CD4-positive, alpha-beta T cell treated with Interleukin-10 for 1 hour (primary cell): ENCODE data around the gene RGS6.
A peak's percentile ranks its signal among the peaks of the same experiment; 100 is the strongest.

Source experiments
- DNase-seq: peaks from one replicate; pipeline ENCODE4 v3.0.0-alpha.2; 2020

Gene RGS6

GRCh38 chr14:72535485-72535884 is 603.3 kb downstream of the RGS6 start:
- peak; percentile 43 for DNase-seq

DNA sequence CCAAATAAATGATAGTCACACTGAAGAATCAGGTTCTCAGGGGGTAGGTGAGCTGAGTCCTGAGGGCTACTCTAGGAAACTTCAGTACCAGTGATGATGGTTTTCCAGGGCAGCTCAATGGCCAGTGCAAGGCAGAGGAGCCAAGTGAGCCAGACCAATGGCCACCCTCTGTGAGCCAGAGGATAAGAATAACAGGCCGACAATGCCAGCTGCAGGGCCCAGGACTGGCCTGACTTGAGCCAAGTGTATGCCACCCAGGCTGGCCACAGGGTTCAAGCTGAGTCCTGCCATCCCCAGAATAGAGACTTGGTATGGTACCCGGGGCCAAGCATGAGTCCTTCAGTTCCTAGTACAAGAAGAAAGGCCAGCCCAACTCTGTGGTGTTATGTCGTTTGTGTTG is 606.2 kb downstream of the RGS6 start:
- DNase-seq = no peak

- DNase-seq = no peak
These were observed 607.6 kb downstream of the RGS6 start for GRCh38 chr14:72539661-72540315.

DNA sequence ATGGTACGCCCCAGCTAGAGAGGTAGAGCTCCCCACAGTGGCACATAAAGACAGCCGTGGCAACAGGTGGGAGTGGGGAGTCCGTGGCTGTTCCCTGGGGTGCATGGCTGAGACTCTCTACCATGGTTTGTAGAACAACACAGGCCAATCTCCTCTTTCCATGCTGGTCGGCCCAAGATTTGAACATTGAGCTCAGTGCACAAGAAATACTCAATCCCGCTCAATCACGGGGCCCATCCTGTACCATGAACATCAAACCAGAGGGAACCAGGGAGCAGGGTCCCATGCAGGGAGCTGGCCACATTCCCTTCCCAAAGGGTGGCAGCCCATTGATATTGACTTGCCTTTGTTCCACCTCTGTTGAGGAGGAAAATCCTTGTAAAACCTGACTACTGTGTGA is 608.6 kb downstream of the RGS6 start:
- DNase-seq = no peak

DNA sequence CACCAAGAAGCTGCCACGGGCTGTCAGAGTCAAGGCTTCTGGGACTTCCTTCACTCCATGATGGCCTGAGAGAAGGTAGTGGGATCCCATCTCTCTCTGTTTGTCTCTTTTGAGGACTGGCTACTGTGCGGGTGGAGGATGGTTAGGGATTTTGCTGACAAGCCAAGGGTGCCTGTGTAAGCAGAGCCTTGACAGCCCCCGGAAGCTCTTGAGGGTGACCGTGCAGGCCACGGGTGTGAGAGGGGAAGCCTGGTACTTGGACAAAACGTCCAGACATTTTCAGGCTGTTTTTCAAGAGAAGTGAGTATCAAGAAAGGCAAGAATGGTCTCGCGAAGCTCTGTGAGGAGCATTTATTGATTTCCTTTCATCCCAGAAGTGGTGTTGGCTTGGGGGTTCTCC is 609.3 kb downstream of the RGS6 start:
- DNase-seq = no peak

GRCh38 chr14:72543341-72543740 is 611.1 kb downstream of the RGS6 start:
- DNase-seq = no peak

DNA sequence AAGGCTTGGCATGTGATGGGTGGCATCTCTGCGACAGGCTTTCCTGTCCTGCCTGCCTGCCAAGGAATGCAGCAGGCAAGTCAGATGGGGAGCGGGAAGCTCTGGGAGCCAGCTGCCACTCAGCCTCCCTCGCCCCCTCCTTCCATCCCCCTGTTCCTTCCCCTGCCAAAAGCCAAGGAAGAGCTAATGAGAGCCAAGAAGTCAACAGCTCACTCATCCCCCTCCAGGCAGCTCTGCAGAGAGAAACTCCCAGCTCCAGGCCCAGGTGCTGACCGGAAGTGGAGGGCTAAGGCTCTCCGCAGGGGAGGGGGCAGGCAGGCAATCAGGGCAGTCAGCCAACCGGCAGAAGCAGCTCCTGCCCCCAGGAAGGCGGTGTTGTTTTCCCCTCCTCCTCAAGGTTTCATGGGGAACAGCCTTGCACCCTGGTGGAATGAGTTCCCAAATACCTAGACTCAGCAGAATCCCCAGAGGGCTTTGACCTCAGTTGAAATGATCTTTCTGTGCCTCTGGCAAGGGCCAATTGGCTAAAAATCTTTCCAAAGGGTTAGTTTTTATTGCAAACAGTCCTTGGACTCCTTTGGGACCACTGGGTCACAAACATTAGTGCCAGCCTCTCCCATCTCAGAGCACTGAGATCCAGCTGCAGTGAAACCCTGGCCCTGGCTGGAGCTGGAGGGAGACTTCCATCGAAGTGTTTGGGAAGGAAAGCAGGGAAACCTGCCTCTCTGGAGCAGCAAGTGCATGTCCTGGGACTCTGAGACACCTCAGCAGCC is 612.6 kb downstream of the RGS6 start:
- no peak for DNase-seq

- DNase-seq = no peak
These were observed 613.4 kb downstream of the RGS6 start for GRCh38 chr14:72545411-72546311.

- DNase-seq = no peak
These were observed 614.3 kb downstream of the RGS6 start for GRCh38 chr14:72546344-72547016.

- no peak for DNase-seq
These were observed 615.8 kb downstream of the RGS6 start for GRCh38 chr14:72547999-72548398.

- DNase-seq = no peak
These were observed 616.8 kb downstream of the RGS6 start for GRCh38 chr14:72549026-72549425.

DNA sequence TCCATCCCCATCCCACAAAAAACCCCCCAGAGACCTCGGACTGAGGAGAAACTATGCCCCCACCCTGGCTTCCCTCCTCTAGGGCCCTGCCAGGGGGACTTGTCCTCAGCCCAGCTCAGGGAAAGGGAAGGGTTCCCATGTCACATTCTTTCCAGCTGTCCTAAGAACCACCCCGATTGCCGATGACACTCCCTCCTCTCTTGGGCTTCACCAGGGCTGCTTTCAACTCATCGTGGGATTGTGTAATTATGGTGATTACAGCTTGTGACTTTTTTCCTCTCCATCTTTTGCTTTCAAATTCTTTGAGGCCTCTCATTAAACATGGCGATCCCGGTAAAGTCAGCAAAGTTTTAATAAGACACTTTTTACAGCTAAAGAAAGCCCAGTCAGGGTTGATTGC is 617.6 kb downstream of the RGS6 start:
- DNase-seq = no peak

GRCh38 chr14:72550513-72550912 is 618.3 kb downstream of the RGS6 start:
- no peak for DNase-seq

DNA sequence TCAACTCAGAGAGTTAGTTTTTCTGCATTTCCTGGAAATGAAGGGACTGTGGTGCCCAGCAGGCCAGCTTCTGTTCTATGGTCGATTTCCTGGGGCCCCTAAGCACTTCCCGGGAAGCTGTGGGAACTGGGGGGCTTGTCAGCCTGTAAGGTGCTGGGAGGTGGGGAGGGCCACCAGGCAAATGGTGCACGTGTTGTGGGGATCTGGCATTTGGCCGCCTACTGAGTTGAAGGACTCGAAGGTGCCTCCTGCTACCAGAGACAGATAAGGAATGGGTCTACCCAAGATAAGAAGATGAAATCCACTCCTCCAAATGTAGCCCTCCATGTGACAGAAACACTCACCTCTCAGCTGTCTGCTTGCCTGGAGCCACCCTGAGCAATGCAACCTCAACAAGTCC is 620.0 kb downstream of the RGS6 start:
- DNase-seq = no peak

DNA sequence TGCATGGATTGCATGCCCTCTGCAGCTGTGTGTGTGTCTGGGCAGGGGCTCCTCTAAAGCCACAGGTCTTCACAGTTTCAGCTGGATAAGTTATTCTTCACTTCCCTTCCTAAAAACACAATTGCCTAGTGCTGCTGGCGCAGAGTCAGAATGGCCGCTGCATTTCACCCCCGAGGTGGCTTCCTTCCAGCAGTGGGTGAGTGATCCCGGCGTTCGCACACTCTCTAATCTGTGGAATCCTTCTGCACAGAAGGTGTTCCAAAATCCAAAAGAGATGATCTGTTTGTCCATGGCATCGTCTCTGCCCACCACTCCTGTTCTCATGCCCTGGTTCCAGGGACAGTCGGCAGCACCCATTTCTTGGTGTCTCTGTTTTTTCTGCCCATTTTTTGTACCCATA is 620.9 kb downstream of the RGS6 start:
- no peak for DNase-seq

DNA sequence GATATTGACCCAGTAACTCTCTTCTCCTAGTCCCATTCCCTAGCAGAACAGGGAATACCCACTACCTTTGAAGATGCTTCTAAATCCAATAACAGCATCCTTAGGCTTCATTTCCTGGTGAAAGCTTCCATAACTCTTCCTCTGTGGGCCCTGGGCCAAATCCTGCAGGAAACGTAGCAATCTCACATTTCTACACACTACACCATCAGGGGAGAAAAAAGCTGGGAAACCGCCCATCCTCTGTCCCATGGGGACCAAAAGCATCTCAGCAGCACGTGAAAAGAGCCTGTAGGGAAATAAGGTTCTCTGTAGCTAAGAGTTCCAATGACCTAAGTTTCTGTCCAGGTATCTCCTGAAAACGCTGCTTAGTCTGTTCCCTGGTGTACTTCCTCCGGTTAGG is 621.4 kb downstream of the RGS6 start:
- DNase-seq = no peak

DNA sequence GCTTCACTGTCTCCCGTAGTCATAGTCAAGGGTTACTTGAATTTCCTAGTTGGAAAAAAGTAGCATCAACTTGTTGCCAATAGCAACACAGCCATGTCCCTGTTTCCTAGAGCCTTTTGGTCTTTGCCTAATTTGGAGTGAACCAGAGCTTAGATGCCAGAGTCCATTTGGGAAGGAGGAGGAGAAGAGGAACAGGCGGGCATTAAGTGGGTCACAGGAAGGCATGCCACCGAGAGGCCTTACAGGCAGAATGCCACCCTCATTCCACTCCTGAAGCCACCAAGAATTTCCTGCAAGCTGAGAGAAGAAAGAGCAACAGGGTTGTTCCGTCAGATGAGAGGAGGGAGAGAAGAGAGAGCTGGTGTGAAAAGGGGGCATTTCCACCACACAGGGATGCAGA is 622.2 kb downstream of the RGS6 start:
- DNase-seq = no peak

DNA sequence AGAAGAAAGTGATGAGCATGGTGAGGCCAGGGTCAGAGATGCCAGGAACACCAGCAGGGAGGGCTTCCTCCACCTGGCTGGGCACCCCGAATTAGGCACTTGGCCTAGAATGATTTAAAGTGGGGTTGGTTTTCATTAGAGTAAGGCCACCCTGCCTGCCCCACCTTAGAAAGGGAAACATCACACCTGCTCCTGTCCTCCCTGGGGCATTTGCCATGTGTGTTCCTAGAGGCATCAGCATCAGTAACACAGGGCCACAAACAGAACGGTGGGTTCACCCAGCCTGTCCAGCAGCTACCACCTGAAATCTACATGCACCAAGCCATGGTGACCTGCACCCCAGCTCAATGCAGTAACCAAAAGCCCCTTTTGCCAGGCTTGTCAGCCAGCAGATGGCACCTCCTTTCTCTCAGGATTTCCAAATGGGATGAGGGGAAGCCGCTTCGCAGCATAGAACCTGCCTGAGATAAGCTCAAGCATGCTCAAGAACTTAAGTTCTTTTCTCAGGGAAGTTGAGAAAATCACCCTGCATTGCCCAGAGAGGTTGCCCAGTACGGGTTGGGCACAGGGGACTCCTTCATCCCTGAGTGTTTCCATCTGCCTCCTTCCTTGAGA is 622.9 kb downstream of the RGS6 start:
- DNase-seq = no peak

GRCh38 chr14:72555609-72556000 is 623.4 kb downstream of the RGS6 start:
- DNase-seq = no peak

GRCh38 chr14:72557671-72558070 is 625.4 kb downstream of the RGS6 start:
- no peak for DNase-seq

DNA sequence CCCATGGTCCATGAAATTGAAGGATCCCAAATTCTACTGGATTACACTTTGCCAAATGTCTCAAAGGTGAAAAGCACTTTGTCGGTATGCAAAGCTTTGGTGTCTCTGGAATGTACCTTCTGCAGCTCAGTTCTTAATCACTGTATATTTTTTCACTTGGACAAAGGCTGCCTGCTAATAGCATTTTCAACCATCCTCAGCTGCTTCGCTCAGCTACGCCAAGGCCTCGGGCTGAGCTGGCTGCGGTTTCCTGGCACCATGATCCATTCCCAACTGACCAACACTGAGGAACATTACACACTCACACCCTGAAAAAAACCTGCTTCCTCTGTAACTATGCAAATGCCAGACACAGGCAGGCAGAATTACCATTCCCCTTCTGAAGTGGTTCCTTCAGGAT is 626.5 kb downstream of the RGS6 start:
- DNase-seq = no peak

DNA sequence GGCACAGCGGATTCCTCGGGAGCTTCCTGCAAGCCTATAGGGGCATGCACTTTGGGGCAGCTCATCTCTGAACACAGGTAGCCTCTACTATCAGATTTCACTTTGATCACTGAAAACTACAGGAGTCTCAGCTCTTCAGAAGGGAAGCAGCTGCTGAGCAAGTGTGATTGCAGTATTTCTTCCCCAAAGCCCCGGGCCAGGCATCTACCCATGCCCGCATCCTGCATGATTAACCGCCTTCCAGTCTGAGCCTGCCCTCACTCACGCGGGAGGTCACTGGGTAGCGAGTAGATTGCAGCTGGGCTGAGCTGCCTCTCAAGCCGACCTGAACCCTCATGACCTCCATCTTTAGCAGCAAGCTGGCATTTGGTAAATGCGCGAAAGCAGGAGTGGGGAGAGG is 627.0 kb downstream of the RGS6 start:
- no peak for DNase-seq
